Cerebellar cortex (tissue), 1 donor: ENCODE measurements around the gene C19orf47.
"Not testable (repeated sequence)": the region's sequence is repeated elsewhere in the genome, so short reads cannot be mapped to it uniquely, and the experiment has no call there.

Experiments
- DNase-seq: peaks from one replicate; pipeline ENCODE4 v3.0.0-alpha.2; 2015; ENCODE audit warnings: low spot score

Gene C19orf47

DNA sequence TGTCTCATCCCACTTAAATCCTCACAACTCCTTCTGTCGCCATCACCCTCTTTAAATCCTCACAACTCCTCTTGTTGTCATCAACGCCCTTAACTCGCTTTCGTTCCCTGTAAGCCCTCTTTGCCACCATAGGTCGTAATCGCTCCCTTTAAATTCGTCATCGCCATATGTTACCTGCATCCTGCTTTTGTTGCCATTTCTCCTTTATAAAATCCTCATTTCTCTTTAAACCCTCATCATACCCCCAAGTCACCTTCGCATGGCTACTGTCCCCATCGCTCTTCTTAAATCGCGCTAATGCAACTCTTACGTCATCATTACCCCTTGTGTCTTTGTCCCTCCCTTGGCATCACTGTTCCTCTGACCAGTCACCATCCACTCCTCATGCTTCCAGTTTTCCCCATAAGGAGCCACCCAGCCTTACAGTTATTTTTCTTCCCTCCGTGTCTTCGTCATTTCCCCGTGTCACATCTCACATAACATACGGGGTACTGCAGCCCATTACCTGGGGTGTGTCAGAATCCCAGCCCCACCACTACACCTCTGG is 837 bp upstream of the C19orf47 start:
- DNase-seq: peak; percentile 80

- DNase-seq: no peak
Observed at GRCh38 chr19:40344422-40344821, 3.8 kb downstream of the C19orf47 start.

DNA sequence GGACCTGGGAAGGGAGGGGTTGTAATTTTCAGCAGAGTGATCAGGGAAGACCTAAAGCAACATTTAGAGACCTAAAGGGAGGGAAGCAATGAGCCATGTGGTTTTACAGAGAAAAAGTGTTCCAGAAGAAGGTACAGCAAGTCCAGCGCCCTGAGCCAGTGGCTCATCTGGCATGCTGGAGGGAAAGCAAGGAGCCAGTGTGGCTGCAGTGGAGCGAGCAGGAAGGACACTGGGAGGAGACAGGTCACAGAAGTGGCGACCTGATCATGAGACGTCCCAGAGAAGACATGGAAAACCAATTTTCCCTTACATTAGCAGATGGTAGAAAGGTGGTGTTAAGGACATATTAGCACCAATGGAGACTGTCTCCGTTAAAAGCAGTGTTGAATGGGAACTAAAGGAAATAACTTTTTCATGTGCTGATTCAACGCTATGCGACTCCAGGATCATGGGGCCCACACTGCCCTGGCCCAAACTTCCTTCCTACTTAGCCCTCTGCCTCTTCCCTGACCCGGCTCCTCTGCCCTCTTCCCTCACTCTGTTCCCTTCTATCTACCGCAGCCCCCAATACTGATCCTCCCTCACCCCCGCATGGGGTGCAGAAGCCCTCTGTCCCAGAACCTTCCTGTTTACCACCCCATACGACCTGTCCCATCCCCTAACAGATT is 5.4 kb downstream of the C19orf47 start:
- DNase-seq: no peak

DNA sequence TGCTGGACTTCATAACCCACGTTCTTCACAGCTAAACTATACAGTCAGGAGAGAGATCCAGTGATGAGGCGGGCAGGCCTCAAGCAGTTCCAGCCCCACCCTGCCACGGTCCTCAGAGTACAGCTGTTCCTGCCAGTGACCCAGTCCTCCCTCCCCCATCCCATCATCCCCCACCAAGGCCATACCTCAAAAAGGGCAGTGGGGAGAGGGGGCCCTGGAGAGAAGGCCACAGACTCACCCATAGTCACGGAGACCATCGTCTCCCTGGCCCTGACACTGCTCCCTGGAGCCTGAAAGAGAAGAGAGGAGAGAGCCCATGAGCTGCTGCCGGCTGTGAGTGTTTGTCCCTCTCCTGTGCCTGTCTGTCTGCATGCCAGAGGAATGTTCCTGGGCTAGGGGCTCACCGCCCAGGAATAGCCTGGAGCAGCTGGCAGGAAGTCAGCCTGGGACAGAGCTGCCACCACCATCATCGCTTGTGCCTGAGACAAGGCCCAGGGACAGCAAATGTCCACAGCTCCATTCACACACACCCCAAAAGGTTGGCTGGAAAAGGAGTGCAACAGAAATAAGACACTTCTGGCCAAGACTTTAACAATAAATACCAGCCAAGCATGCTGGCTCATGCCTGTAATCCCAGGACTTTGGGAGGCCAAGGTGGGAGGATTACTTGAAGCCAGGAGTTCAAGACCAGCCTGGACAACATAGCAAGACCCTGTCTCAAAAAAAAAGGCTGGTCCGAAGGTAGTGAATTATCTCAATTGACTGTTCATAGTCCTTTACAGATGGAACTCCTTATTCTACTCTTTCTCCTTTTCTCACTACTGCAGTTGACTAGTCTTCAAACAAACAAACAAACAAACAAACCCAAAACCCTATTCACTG is 6.4 kb downstream of the C19orf47 start:
- DNase-seq: no peak

DNA sequence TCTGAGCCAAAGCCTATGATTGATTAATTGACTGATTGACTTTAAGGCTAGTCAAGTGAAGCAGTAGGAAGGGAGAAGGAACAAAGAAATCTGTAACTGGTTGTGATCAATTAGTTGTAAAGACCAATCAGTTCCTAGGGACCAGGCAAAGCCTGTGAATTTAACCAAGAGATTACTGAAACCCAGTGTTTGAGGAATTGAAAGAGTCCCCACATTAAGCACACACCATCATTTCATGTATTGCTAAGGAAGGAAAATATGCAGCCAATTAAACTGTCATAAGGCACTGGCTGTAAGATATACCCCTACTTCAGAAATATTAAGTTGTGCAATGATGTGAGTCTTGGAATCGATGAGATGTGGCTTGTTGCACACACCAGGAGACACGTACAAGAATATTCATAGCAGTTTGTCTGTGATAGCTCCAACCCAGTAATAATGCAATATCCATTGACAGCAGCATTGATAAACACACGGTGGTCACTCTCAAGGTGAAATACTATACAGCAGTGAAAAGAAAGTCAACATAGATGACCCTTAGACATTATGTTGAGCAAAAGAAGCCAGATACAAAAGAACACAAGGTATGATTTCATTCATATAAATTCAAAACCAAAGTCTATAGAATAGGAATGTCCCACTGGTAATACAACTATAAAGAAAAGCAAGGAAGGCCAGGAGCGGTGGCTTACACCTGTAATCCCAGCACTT is 9.0 kb downstream of the C19orf47 start:
- DNase-seq: no peak

- no peak for DNase-seq
Observed at GRCh38 chr19:40337594-40337993, 10.6 kb downstream of the C19orf47 start.

GRCh38 chr19:40337107-40337506 is 11.1 kb downstream of the C19orf47 start:
- no peak for DNase-seq

DNA sequence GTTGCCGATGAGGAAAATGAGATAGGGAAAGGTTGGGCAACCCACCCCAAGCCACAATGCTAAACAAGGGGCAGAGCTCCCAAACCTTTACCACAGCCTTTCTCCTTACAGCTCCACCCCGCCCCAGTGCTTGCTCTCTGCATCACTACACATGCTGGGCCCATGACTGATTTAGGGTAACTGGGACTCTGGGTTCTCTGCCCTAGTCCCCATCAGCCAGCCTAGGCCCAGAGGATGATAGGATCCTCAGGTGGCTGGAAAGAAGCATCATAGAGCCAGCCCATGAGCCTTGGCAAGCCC is 11.6 kb downstream of the C19orf47 start:
- no peak for DNase-seq

- no peak for DNase-seq
Observed at GRCh38 chr19:40335855-40336600, 12.2 kb downstream of the C19orf47 start.

DNA sequence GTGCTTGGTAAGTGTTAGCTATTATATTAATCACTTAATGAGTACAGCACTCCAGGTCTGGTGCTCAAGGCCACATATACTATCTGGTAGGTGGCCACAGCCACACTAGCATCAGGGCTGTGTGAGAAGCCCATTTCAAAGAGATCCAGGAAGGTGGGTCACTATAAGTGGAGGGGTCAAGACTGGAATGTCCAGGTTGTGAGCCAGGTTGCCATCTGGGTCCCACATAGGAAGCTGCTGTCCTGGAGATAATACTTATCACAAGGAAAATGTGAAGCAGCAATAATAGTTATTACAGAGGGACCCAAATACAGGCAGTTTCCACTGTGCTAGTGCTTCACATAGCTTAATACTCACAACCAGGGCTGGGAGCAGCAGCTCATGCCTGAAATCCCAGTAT is 13.1 kb downstream of the C19orf47 start:
- no peak for DNase-seq

GRCh38 chr19:40333083-40333482 is 15.1 kb downstream of the C19orf47 start:
- not testable (repeated sequence) for DNase-seq

GRCh38 chr19:40332669-40333068 is 15.5 kb downstream of the C19orf47 start:
- no peak for DNase-seq

- DNase-seq: no peak
Observed at GRCh38 chr19:40331052-40331451, 17.1 kb downstream of the C19orf47 start.

- DNase-seq: no peak
Observed at GRCh38 chr19:40326201-40326600, 22.0 kb downstream of the C19orf47 start.

DNA sequence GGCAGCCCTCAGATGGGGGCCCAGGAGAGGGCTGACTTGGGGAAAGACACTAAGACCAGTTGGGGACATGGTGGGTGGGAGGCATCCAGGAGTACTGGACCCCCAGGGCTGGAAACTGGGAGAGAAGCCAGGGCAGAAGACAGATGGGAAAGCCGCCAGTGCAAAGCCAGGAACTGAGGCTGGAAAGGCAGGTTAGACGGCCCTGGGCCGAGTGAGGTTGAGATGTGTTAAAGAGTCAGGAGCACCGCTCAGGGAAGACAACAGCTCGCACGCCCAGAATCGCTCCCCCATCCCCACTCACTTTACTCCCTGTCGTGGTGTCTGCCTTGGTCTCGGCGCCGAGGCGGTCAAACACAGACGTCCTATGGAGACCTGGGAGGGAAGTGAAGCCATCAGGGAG is 24.5 kb downstream of the C19orf47 start:
- no peak for DNase-seq

DNA sequence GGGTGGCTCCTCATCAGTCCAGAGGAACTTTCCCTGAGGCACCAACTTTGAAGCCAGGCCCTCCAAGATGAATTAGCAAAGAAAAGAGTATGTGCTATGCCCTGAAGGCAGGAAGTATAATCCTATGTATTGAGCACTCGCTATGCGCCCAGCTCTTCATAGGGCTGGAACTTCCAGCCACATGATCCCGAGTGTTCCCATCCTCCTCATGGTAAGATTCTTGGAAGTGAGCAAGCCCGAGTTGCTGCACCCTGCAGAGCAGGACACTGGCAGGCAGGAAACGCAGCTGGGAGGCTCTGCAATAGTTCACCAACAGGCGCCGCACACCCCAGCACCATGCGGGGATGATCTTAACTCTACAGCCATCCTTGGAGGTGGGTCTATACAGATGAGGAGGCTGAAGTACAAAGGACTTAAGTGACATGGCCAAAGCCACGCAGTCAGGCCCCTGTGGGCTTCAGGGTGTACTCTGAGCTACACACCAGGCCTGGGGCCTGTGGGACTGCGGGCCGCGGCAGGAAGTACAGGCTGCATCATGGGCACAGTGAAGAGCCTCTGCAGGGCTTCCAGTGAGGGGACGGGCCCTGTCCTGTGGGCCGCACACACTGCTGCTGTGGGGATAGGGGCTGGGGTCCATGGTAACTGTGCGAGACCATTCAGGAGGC is 25.1 kb downstream of the C19orf47 start:
- no peak for DNase-seq

DNA sequence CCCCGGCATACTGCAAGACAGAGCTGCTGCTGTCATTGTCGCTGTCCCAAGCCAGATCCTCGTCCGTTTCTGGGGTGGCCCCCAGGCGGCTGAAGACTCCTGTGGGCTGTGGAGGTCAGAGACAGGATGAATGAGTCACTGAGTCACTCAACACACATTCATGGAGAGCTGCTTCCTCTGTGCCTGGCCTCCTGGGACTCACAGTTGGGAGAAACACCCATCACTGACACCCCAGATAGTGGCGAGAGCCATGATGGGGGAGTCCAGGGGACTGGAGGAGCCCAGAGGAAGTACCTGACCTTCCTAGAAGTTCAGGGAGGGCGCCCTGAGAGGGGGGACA is 26.0 kb downstream of the C19orf47 start:
- DNase-seq: no peak

GRCh38 chr19:40321566-40322270 is 26.5 kb downstream of the C19orf47 start:
- DNase-seq: no peak

DNA sequence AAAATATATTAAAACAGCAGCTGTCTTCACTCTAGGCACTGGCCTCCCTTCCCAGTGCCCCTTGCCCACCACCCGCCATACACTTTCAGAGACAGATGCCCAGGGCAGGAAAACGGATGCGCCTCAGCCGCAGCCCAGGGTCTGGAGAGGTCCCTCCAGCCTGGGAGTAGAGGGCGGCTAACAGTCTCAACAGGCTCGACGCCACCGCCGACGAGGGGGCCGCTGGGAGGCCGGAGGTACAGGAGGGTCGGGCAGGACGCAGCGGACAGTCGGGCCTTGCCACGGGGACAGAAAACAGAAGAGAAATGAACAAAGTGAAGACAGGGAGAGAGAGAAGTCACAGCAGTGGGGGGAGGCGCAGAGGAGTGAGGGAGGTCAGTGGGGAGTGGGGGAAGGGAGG is 27.1 kb downstream of the C19orf47 start:
- DNase-seq: no peak

GRCh38 chr19:40320558-40320935 is 27.6 kb downstream of the C19orf47 start:
- no peak for DNase-seq

DNA sequence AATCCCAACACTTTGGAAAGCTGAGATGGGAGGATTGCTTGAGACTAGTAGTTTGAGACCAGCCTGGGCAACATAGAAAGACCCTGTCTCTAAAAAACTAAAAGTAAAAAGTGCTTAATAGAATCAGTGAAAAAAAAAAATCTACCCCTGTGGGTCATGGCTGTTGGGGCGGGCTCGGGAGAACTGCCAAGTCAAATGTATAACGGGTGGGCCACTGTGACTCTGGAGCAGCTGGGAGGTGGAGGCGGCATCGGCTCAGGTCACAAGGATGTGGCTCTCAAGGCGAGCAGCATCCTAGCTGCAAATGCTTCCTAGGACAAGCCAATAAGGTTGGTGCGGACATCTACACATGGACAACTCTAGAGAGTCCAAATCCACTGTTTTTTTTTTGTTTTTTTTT is 30.9 kb downstream of the C19orf47 start:
- DNase-seq: no peak
